WTC11 (cell line): Measurements from ENCODE around the gene KRT76. TPM values are rescaled to one million over a fixed set of nuclear protein-coding genes. Genes with fewer than 3 reads are reported as not detected.

Experiments used
- ATAC-seq: fragments of 200-7000 bp; cut with Tn5 transposase; 2 replicates; pipeline ENCODE4 v1.10.0; 2021; ENCODE audit warnings: mild to moderate bottlenecking, moderate library complexity
- CTCF ChIA-PET: fragments of 300-600 bp; sonication (Branson Sonifier 250); formaldehyde crosslinking; loops from one replicate; lab custom pipeline; 2021; ENCODE audit warnings: antibody characterized with exemption; lab: Charles Lee
- POLR2A ChIA-PET: fragments of 350-600 bp; sonication (Branson Sonifier 250); formaldehyde crosslinking; loops from one replicate; lab custom pipeline; 2021; ENCODE audit warnings: antibody characterized with exemption; lab: Charles Lee
- DNase-seq: peaks from one replicate; pipeline ENCODE4 v3.0.0; 2021; ENCODE audit warnings: low spot score
- H3K27ac Mint-ChIP-seq: 2 replicates; pipeline ENCODE4 v1.8.0; 2021; ENCODE audit warnings: mixed read lengths
- H3K27me3 Mint-ChIP-seq: 2 replicates; pipeline ENCODE4 v1.8.0; 2021; ENCODE audit warnings: low read depth, mild to moderate bottlenecking, moderate library complexity, mixed read lengths
- H3K36me3 Mint-ChIP-seq: 2 replicates; pipeline ENCODE4 v1.8.0; 2021; ENCODE audit warnings: mixed read lengths
- H3K4me1 Mint-ChIP-seq: 2 replicates; pipeline ENCODE4 v1.8.0; 2022; ENCODE audit warnings: mixed read lengths
- H3K4me3 Mint-ChIP-seq: 2 replicates; pipeline ENCODE4 v1.8.0; 2021; ENCODE audit warnings: mild to moderate bottlenecking, moderate library complexity, mixed read lengths
- H3K9me3 Mint-ChIP-seq: 2 replicates; pipeline ENCODE4 v1.8.0; 2021; ENCODE audit warnings: mixed read lengths
- CBFB ChIP-seq: sonication (generic); formaldehyde crosslinking; IDR thresholded peaks from 2 replicates; pipeline ENCODE4 v1.8.1; 2022; ENCODE audit warnings: mild to moderate bottlenecking, low read depth, missing genetic modification reagents
- ELF4 ChIP-seq: sonication (generic); formaldehyde crosslinking; IDR thresholded peaks from 2 replicates; pipeline ENCODE4 v1.8.1; 2022; ENCODE audit warnings: low read depth, mild to moderate bottlenecking, moderate library complexity, missing genetic modification reagents
- EMX1 ChIP-seq: fragments of 250-450 bp; sonication (Bioruptor Pico); IDR thresholded peaks from 2 replicates; pipeline ENCODE4 v1.8.0; 2021; ENCODE audit warnings: mild to moderate bottlenecking
- ETV6 ChIP-seq: sonication (generic); formaldehyde crosslinking; IDR thresholded peaks from 2 replicates; pipeline ENCODE4 v1.8.1; 2022; ENCODE audit warnings: mild to moderate bottlenecking, missing genetic modification reagents
- FOXJ3 ChIP-seq: sonication (generic); formaldehyde crosslinking; IDR thresholded peaks from 2 replicates; pipeline ENCODE4 v1.9.0; 2021; ENCODE audit warnings: missing genetic modification reagents, mild to moderate bottlenecking, borderline replicate concordance
- GABPB1 ChIP-seq: sonication (generic); formaldehyde crosslinking; IDR thresholded peaks from 2 replicates; pipeline ENCODE4 v1.8.1; 2023; ENCODE audit warnings: mild to moderate bottlenecking, missing genetic modification reagents
- HMGA2 ChIP-seq: fragments of 250-450 bp; sonication (Bioruptor Pico); IDR thresholded peaks from 2 replicates; pipeline ENCODE4 v1.4.0; 2021; ENCODE audit warnings: mild to moderate bottlenecking, moderate library complexity
- JUN ChIP-seq: sonication (generic); formaldehyde crosslinking; IDR thresholded peaks from 2 replicates; pipeline ENCODE4 v1.8.0; 2023; ENCODE audit warnings: mild to moderate bottlenecking, missing genetic modification reagents
- NFATC4 ChIP-seq: fragments of 250-450 bp; sonication (Bioruptor Pico); IDR thresholded peaks from 2 replicates; pipeline ENCODE4 v1.9.0; 2021; ENCODE audit warnings: mild to moderate bottlenecking
- NR1H2 ChIP-seq: sonication (generic); formaldehyde crosslinking; IDR thresholded peaks from 2 replicates; pipeline ENCODE4 v1.9.0; 2021; ENCODE audit warnings: mild to moderate bottlenecking, moderate library complexity, missing genetic modification reagents
- OVOL2 ChIP-seq: fragments of 250-450 bp; sonication (Bioruptor Pico); IDR thresholded peaks from 2 replicates; pipeline ENCODE4 v1.9.0; 2021; ENCODE audit warnings: mild to moderate bottlenecking, borderline replicate concordance
- PRRX2 ChIP-seq: fragments of 250-450 bp; sonication (Bioruptor Pico); IDR thresholded peaks from 2 replicates; pipeline ENCODE4 v1.8.0; 2021; ENCODE audit warnings: mild to moderate bottlenecking
- SP1 ChIP-seq: sonication (generic); formaldehyde crosslinking; conservative IDR thresholded peaks from 2 replicates; pipeline ENCODE4 v1.8.1; 2022; ENCODE audit warnings: missing genetic modification reagents
- TEAD4 ChIP-seq: sonication (generic); formaldehyde crosslinking; IDR thresholded peaks from 2 replicates; pipeline ENCODE4 v1.8.0; 2022; ENCODE audit warnings: mild to moderate bottlenecking, missing genetic modification reagents
- ZNF121 ChIP-seq: sonication (generic); formaldehyde crosslinking; IDR thresholded peaks from 2 replicates; pipeline ENCODE4 v1.8.0; 2023; ENCODE audit warnings: missing genetic modification reagents
- ZNF416 ChIP-seq: fragments of 250-450 bp; sonication (Bioruptor Pico); IDR thresholded peaks from 2 replicates; pipeline ENCODE4 v1.9.0; 2021; ENCODE audit warnings: mild to moderate bottlenecking, inconsistent platforms
- ZNF423 ChIP-seq: fragments of 250-450 bp; sonication (Bioruptor Pico); IDR thresholded peaks from 2 replicates; pipeline ENCODE4 v2.1.2; 2022; ENCODE audit warnings: mild to moderate bottlenecking, moderate library complexity
- total RNA-seq: library from RNA; stranded (reverse); gene quantifications from 3 replicates; pipeline ENCODE4 v1.2.3, GENCODE V29; 2021
- TF ChIP-seq, protein P1 (sequence below): sonication (generic); formaldehyde crosslinking; IDR thresholded peaks from 2 replicates; pipeline ENCODE4 v1.8.1; 2022; ENCODE audit warnings: low read depth, mild to moderate bottlenecking, moderate library complexity, missing genetic modification reagents, borderline replicate concordance
- TF ChIP-seq, protein P2 (sequence below): fragments of 250-450 bp; sonication (Bioruptor Pico); IDR thresholded peaks from 2 replicates; pipeline ENCODE4 v1.9.0; 2021; ENCODE audit warnings: mild to moderate bottlenecking
- TF ChIP-seq, protein P3 (sequence below): sonication (generic); formaldehyde crosslinking; IDR thresholded peaks from 2 replicates; pipeline ENCODE4 v1.8.0; 2023; ENCODE audit warnings: missing genetic modification reagents, mild to moderate bottlenecking, borderline replicate concordance
- TF ChIP-seq, protein P4 (sequence below): sonication (generic); formaldehyde crosslinking; conservative IDR thresholded peaks from 2 replicates; pipeline ENCODE4 v1.8.1; 2023; ENCODE audit warnings: mild to moderate bottlenecking, low read depth, missing genetic modification reagents, moderate library complexity

KRT76 gene
- total RNA-seq, 1 experiment from 2014 or later = not detected

DNA sequence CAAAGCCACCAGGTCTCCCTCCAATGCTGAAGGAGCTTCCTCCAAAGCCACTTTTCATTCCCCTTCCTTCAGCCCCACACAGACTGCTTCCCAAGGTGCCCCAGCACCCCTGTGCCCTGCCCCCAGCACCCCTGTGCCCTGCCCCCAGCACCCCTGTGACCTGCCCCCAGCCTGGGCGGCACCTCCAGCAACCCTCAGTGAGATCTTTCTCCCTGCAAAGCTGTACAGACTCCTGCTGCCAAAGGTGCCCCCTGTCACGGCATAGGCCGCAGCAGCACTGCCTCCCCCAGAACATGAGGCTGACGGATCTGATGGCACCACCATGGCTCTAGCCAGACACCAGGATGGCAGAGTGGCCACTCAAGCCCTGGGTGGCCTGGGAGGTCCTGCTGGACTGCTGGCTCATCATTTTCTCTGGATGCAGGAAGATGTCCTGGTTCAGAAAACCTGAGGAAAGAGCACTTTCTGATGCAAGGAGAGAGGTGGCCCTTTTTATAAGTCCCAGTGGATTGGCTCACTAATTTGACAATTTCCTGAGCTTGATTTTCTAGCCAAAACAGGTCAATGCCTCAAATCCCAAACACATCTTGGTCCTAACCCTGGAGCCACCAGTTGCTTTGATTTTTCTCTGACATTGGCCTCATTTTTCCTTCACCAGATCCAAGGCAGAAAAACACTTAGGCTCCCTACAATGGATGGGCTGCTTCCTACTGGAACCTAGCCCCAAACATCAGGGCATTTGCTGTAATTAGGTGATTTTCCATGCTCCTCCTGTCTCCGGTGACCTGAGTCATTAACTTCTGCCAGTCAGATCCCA, 41.1 kb downstream of the KRT76 start (continued):
- TF ChIP-seq, protein P1, sequence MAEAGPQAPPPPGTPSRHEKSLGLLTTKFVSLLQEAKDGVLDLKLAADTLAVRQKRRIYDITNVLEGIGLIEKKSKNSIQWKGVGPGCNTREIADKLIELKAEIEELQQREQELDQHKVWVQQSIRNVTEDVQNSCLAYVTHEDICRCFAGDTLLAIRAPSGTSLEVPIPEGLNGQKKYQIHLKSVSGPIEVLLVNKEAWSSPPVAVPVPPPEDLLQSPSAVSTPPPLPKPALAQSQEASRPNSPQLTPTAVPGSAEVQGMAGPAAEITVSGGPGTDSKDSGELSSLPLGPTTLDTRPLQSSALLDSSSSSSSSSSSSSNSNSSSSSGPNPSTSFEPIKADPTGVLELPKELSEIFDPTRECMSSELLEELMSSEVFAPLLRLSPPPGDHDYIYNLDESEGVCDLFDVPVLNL = no peak
- TF ChIP-seq ZNF423 = no peak
- TF ChIP-seq NR1H2 (CRISPR knock-in tag) = no peak
- TF ChIP-seq, protein P2, sequence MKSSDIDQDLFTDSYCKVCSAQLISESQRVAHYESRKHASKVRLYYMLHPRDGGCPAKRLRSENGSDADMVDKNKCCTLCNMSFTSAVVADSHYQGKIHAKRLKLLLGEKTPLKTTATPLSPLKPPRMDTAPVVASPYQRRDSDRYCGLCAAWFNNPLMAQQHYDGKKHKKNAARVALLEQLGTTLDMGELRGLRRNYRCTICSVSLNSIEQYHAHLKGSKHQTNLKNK = no peak
- TF ChIP-seq SP1 (CRISPR knock-in tag) = no peak
- no peak for TF ChIP-seq ELF4 (CRISPR knock-in tag)
- TF ChIP-seq EMX1 (CRISPR knock-in tag) = no peak
- TF ChIP-seq CBFB = no peak
- no peak for TF ChIP-seq FOXJ3 (CRISPR knock-in tag)
- no peak for TF ChIP-seq HMGA2 (CRISPR knock-in tag)

DNA sequence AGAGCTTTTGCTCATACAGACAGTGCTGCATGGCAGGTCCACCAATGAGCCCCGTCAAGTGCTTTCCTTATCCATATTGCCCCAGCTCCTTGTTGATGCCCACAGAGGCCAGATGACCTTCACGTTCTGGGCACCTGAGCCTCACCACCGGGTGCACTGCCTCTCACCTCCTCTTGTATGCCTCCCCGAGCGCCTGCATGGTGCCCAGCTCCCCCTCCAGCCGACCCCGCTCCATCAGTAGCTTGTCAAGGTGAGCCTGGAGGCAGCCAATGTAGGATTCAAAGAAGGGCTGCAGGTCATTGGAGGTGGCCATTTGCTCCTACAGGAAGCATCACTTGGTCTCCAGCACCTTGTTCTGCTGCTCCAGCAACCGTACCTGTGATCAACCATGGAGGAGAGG, 42.0 kb downstream of the KRT76 start:
- POLR2A ChIA-PET = no interaction called here
- Mint-ChIP-seq H3K4me3 (no peak overlapping the region), H3K9me3 (peaks cover 20% of the 10 kb centered on the region), H3K27me3 (peaks cover 27% of the 10 kb centered on the region), H3K36me3 (no peaks in the 10 kb centered on the region), H3K4me1 (no peaks in the 10 kb centered on the region), H3K27ac (no peak overlapping the region)
- no peak for TF ChIP-seq TEAD4 (CRISPR knock-in tag)
- no peak for TF ChIP-seq ZNF121
- TF ChIP-seq PRRX2 = no peak
- no peak for TF ChIP-seq ZNF416 (CRISPR knock-in tag)
- TF ChIP-seq, protein P3, sequence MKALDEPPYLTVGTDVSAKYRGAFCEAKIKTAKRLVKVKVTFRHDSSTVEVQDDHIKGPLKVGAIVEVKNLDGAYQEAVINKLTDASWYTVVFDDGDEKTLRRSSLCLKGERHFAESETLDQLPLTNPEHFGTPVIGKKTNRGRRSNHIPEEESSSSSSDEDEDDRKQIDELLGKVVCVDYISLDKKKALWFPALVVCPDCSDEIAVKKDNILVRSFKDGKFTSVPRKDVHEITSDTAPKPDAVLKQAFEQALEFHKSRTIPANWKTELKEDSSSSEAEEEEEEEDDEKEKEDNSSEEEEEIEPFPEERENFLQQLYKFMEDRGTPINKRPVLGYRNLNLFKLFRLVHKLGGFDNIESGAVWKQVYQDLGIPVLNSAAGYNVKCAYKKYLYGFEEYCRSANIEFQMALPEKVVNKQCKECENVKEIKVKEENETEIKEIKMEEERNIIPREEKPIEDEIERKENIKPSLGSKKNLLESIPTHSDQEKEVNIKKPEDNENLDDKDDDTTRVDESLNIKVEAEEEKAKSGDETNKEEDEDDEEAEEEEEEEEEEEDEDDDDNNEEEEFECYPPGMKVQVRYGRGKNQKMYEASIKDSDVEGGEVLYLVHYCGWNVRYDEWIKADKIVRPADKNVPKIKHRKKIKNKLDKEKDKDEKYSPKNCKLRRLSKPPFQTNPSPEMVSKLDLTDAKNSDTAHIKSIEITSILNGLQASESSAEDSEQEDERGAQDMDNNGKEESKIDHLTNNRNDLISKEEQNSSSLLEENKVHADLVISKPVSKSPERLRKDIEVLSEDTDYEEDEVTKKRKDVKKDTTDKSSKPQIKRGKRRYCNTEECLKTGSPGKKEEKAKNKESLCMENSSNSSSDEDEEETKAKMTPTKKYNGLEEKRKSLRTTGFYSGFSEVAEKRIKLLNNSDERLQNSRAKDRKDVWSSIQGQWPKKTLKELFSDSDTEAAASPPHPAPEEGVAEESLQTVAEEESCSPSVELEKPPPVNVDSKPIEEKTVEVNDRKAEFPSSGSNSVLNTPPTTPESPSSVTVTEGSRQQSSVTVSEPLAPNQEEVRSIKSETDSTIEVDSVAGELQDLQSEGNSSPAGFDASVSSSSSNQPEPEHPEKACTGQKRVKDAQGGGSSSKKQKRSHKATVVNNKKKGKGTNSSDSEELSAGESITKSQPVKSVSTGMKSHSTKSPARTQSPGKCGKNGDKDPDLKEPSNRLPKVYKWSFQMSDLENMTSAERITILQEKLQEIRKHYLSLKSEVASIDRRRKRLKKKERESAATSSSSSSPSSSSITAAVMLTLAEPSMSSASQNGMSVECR (CRISPR knock-in tag) = no peak
- no peak for TF ChIP-seq OVOL2
- ATAC-seq = no peak
- CTCF ChIA-PET = interaction anchor here (1.3 to 1.4 kb wide), 2 partner anchors 21 to 136 kb away, joined by 3 to 4 read pairs; no protein-coding TSS in a partner anchor
- DNase-seq = no peak

DNA sequence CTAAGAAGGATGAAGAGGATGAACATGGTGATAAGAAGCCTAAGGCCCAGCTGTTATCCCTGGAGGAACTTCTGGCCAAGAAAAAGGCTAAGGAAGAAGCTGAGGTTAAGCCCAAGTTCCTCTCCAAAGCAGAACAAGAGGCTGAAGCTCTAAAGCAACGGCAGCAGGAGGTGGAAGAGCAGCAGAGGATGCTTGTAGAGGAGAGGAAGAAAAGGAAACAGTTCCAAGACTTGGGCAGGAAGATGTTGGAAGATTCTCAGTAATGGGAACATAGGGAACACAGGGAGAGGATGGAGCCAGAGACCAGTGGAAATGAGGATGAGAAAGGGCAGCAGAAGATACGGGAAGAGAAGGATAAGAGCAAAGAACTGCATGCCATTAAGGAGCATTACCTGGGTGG, 46.4 kb downstream of the KRT76 start:
- Mint-ChIP-seq H3K4me3 (no peak overlapping the region), H3K9me3 (peaks cover 20% of the 10 kb centered on the region), H3K4me1 (no peaks in the 10 kb centered on the region), H3K36me3 (no peaks in the 10 kb centered on the region), H3K27ac (no peak overlapping the region), H3K27me3 (peaks cover 36% of the 10 kb centered on the region)
- ATAC-seq = no peak
- TF ChIP-seq ETV6 (CRISPR knock-in tag) (no peak), JUN (no peak), NFATC4 (CRISPR knock-in tag) (no peak), GABPB1 (CRISPR knock-in tag) (no peak)
- TF ChIP-seq, protein P4, sequence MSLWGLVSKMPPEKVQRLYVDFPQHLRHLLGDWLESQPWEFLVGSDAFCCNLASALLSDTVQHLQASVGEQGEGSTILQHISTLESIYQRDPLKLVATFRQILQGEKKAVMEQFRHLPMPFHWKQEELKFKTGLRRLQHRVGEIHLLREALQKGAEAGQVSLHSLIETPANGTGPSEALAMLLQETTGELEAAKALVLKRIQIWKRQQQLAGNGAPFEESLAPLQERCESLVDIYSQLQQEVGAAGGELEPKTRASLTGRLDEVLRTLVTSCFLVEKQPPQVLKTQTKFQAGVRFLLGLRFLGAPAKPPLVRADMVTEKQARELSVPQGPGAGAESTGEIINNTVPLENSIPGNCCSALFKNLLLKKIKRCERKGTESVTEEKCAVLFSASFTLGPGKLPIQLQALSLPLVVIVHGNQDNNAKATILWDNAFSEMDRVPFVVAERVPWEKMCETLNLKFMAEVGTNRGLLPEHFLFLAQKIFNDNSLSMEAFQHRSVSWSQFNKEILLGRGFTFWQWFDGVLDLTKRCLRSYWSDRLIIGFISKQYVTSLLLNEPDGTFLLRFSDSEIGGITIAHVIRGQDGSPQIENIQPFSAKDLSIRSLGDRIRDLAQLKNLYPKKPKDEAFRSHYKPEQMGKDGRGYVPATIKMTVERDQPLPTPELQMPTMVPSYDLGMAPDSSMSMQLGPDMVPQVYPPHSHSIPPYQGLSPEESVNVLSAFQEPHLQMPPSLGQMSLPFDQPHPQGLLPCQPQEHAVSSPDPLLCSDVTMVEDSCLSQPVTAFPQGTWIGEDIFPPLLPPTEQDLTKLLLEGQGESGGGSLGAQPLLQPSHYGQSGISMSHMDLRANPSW (CRISPR knock-in tag) = no peak
- DNase-seq = no peak
- ChIA-PET CTCF (no interaction called here), POLR2A (no interaction called here)
